NCI-H345 treated with DMSO at 0.1 percent for 48 hours (cell line): ENCODE data around the gene OGG1.
A peak's percentile ranks its signal among the peaks of the same experiment; 100 is the strongest.

Experiments used
- DNase-seq: peaks from one replicate; lab custom pipeline; 2025; ENCODE audit not compliant: unreplicated experiment; lab: John Stamatoyannopoulos, UW

Gene OGG1

GRCh38 chr3:9749645-9750555, at the start of gene OGG1:
Gene OGG1, plus strand, starts transcription at chr3:9749952. Its CDS starts 335 bp downstream, at chr3:9750287.
- peak; percentile 89 for DNase-seq

GRCh38 chr3:9700536-9700935, 49.2 kb upstream of the OGG1 start:
- DNase-seq = no peak

- no peak for DNase-seq
These were observed 48.7 kb upstream of the OGG1 start for GRCh38 chr3:9701006-9701405.

- DNase-seq = no peak
These were observed 48.0 kb upstream of the OGG1 start for GRCh38 chr3:9701711-9702110.

DNA sequence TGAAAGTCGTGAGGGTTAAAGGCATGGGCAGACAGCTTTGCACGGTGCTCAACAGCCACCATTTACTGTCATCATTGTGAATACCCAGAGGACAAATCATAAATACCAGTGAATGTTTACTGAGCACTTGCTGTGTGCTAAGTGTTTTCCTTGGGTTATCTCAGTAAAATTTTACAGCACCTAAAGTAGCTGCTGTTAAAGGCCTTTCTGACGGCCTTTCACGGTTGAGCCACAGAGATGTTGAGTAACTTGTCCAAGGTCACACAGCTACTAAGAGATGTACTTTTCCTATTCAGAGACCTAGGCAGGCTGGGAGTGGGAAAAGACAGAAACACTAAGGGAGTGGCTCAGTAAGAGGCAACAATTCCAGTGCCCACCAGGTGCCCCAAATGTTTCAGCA, 46.5 kb upstream of the OGG1 start:
- no peak for DNase-seq

DNA sequence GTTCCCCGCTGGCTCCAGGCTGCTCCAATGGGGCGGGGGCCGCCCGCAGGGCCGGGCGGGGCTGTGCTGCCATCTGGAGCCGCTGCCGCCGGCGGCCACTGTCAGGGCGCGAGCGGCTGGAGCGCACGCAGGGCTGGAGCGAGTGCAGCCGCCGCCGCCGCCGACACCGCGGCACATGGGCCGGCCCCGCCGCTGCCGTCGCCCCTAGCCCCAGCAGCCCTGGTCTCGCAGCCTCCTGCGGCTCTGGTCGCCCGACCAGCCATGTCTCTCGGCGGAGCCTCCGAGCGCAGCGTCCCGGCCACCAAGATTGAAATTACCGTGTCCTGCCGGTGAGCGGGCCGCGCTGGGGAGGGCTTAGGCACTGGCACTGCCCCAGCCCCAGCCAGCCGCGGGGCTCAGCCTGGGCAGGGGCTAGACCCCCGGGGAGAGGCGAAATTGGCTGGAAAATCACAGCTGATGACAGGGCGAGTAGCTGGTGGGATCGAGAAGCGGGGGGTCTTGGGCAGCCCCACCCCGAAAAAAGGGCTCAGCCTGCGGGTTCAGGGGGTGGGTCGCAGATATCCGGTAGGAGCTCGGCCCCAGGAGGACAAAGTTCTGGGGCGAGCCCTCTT, 45.9 kb upstream of the OGG1 start, which contains the start of gene CPNE9:
Gene CPNE9, plus strand, starts transcription at position 98 of the 611 bp plus-strand sequence. Its CDS starts 164 bp downstream, at position 262.
- no peak for DNase-seq

- no peak for DNase-seq
These were observed 45.1 kb upstream of the OGG1 start for GRCh38 chr3:9704347-9705322.

- no peak for DNase-seq
These were observed 39.5 kb upstream of the OGG1 start for GRCh38 chr3:9710174-9710739.

- no peak for DNase-seq
These were observed 37.3 kb upstream of the OGG1 start for GRCh38 chr3:9712415-9712814.

DNA sequence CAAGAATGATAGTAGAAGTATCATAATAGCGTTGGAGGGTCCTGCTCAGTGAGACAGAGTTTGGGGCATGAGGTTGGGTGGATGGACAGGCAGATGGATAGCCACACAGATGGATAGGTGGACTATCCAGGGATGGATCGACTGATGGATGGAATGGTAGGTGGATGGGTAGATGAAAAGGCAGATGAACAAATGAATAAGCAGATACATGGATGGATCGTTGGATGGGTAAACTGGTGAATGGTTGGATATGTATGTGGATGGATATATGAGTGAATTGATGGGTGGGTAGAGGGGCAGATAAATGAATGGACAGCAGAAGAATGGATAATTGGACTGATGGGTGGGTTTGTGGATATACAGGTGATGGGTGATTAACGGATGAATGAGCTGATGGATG, 36.6 kb upstream of the OGG1 start:
- no peak for DNase-seq

DNA sequence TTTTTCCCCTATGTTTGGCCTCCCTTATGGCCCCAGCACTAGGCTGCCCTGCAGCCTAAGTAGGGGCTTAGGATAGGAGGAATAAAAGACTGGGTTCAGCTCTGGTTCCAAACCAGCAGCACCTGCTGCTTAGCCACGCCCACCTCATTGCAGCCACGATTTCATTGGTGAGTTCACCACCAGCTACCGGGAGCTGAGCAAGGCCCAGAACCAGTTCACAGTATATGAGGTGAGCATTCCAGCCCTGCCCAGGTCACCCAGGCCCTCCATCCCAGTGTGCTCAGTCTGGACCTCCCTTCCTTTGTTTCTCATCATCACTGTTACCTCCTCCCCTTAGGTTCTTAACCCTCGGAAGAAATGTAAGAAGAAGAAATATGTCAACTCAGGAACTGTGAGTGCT, 34.6 kb upstream of the OGG1 start:
- no peak for DNase-seq

- no peak for DNase-seq
These were observed 33.9 kb upstream of the OGG1 start for GRCh38 chr3:9715764-9716437.

- no peak for DNase-seq
These were observed 32.8 kb upstream of the OGG1 start for GRCh38 chr3:9716801-9717555.

GRCh38 chr3:9717563-9717962, 32.2 kb upstream of the OGG1 start:
- DNase-seq = no peak

- no peak for DNase-seq
These were observed 31.6 kb upstream of the OGG1 start for GRCh38 chr3:9718118-9718517.

GRCh38 chr3:9721015-9721699, 28.6 kb upstream of the OGG1 start:
- DNase-seq = no peak

GRCh38 chr3:9721700-9722060, 28.1 kb upstream of the OGG1 start:
- DNase-seq = no peak

DNA sequence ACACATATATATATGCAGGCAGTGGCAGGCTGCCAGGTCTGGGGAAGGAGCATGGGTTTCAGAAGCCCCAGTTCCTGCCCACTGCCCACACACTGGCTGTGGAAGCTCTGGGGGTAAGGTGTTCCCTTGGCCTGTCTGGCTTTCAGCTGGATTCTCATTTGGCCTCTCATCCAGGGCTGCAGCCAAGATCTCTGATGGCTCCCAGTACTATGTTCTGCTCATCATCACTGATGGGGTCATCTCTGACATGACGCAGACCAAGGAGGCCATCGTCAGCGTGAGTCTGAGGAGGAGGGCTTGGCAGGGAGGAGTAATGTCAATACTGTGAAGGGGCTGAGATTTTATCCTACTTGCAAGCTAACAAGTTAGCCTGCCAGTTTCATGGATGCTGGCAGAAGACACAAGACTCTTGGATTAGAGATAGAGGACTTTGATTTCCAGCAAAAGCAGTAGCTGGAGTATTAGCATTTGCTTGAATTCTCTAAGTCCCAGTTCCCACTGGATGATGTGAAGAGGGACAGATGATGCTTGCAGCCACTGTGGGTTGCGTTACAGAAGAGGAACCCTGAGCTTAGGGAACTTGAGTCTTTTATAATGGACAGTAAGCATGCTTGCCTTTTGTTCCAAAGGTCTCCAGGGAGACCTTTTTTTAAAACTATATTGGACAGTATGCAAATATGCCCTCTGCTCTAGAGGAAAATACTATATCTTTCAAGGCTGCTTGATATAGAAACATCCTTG, 23.8 kb upstream of the OGG1 start:
- no peak for DNase-seq
